Ammon's horn (tissue), 1 donor: Measurements from ENCODE around the gene MAP7D1.
A peak's percentile ranks its signal among the peaks of the same experiment; 100 is the strongest.

Experiments used
- DNase-seq: peaks from one replicate; pipeline ENCODE4 v3.0.0-alpha.2; 2016; ENCODE audit warnings: low spot score

MAP7D1 gene

GRCh38 chr1:36155408-36156328 lies at the start of gene MAP7D1:
Gene MAP7D1, plus strand, starts transcription at chr1:36156160. Its CDS starts 258 bp downstream, at chr1:36156418.
- DNase-seq, result peak; percentile 92

GRCh38 chr1:36106269-36106668 lies 49.7 kb upstream of the MAP7D1 start:
- DNase-seq, result no peak

GRCh38 chr1:36107394-36107793 lies 48.6 kb upstream of the MAP7D1 start:
- DNase-seq, result no peak

GRCh38 chr1:36108314-36108713 lies 47.6 kb upstream of the MAP7D1 start:
- DNase-seq, result no peak

- no peak for DNase-seq
Measured at GRCh38 chr1:36109041-36109679, 46.8 kb upstream of the MAP7D1 start.

- DNase-seq, result no peak
Measured at GRCh38 chr1:36111151-36111550, 44.8 kb upstream of the MAP7D1 start.

- no peak for DNase-seq
Measured at GRCh38 chr1:36112823-36113222, 43.1 kb upstream of the MAP7D1 start.

- DNase-seq, result no peak
Measured at GRCh38 chr1:36114371-36114770, 41.6 kb upstream of the MAP7D1 start.

GRCh38 chr1:36115200-36115669 lies 40.7 kb upstream of the MAP7D1 start:
- DNase-seq, result peak; percentile 40

GRCh38 chr1:36115931-36116330 lies 40.0 kb upstream of the MAP7D1 start:
- DNase-seq, result no peak

GRCh38 chr1:36116901-36117300 lies 39.1 kb upstream of the MAP7D1 start:
- no peak for DNase-seq

GRCh38 chr1:36118447-36119204 lies 37.3 kb upstream of the MAP7D1 start:
- DNase-seq, result no peak

GRCh38 chr1:36119456-36119855 lies 36.5 kb upstream of the MAP7D1 start:
- DNase-seq, result no peak

- no peak for DNase-seq
Measured at GRCh38 chr1:36122062-36123030, 33.6 kb upstream of the MAP7D1 start.

GRCh38 chr1:36123356-36123755 lies 32.6 kb upstream of the MAP7D1 start:
- peak; percentile 69 for DNase-seq

GRCh38 chr1:36124404-36125128 lies 31.4 kb upstream of the MAP7D1 start:
- DNase-seq, result no peak

GRCh38 chr1:36125129-36125991 lies 30.6 kb upstream of the MAP7D1 start, which contains the start of gene COL8A2:
Gene COL8A2, minus strand, starts transcription at chr1:36125222. Its CDS starts 24,980 bp downstream, at chr1:36100242.
- no peak for DNase-seq

- DNase-seq, result no peak
Measured at GRCh38 chr1:36126005-36126716, 29.8 kb upstream of the MAP7D1 start.
